HepG2 (cell line): ENCODE results near the gene OLFM2. TPM values are rescaled to one million over a fixed set of nuclear protein-coding genes. Genes with fewer than 3 reads are reported as not detected.

Experiments
- CBX2 ChIP-seq, 2 experiments: fragments of 200-600 bp in 1 of 2; sonication (generic); formaldehyde crosslinking in 1 of 2; IDR thresholded peaks; 2 replicates each; pipeline versions ENCODE4 v1.7.0 to v1.8.1; 2018 to 2022; ENCODE audit warnings: low read depth in 2 of 2, low read length in 1 of 2, mild to moderate bottlenecking in 1 of 2, missing genetic modification reagents in 1 of 2
- HOXA3 ChIP-seq: sonication (generic); formaldehyde crosslinking; IDR thresholded peaks from 2 replicates; pipeline ENCODE4 v1.5.0; 2020; ENCODE audit warnings: missing genetic modification reagents
- IKZF4 ChIP-seq: sonication (generic); formaldehyde crosslinking; IDR thresholded peaks from 2 replicates; pipeline ENCODE4 v1.5.1; 2020; ENCODE audit warnings: borderline replicate concordance, mild to moderate bottlenecking, low read depth, missing genetic modification reagents; ENCODE audit errors: not compliant biosample characterization
- MIER2 ChIP-seq: IDR thresholded peaks from 2 replicates; pipeline ENCODE4 v1.6.1; 2016; ENCODE audit warnings: missing biosample characterization, missing genetic modification reagents
- MTF2 ChIP-seq: sonication (generic); formaldehyde crosslinking; IDR thresholded peaks from 2 replicates; pipeline ENCODE4 v1.5.0; 2020; ENCODE audit warnings: missing genetic modification reagents, borderline replicate concordance
- MXD4 ChIP-seq: IDR thresholded peaks from 2 replicates; pipeline ENCODE4 v1.6.1; 2016; ENCODE audit warnings: mild to moderate bottlenecking, missing biosample characterization, missing genetic modification reagents
- NFIB ChIP-seq: sonication (generic); formaldehyde crosslinking; IDR thresholded peaks from 2 replicates; pipeline ENCODE4 v1.9.0; 2021; ENCODE audit warnings: missing genetic modification reagents, mild to moderate bottlenecking, borderline replicate concordance
- PAXIP1 ChIP-seq: sonication (generic); formaldehyde crosslinking; conservative IDR thresholded peaks from 2 replicates; pipeline ENCODE4 v1.4.0; 2020; ENCODE audit warnings: mild to moderate bottlenecking, missing genetic modification reagents, moderate library complexity
- PLRG1 ChIP-seq: fragments of 450-650 bp; conservative IDR thresholded peaks from 2 replicates; pipeline ENCODE4 v1.6.1; 2016
- PLSCR1 ChIP-seq: sonication (generic); formaldehyde crosslinking; IDR thresholded peaks from 2 replicates; pipeline ENCODE4 v1.5.0; 2020; ENCODE audit warnings: missing genetic modification reagents, mild to moderate bottlenecking, borderline replicate concordance
- RBFOX2 ChIP-seq: fragments of 200-400 bp; formaldehyde crosslinking; IDR thresholded peaks from 2 replicates; pipeline ENCODE4 v1.6.1; 2017; ENCODE audit warnings: low read depth, mild to moderate bottlenecking, low read length
- SKI ChIP-seq: fragments of 450-650 bp; IDR thresholded peaks from one replicate; pipeline ENCODE4 v1.6.1; 2018; ENCODE audit warnings: mild to moderate bottlenecking; ENCODE audit not compliant: partially characterized antibody
- SRY ChIP-seq: sonication (generic); formaldehyde crosslinking; IDR thresholded peaks from 2 replicates; pipeline ENCODE4 v1.8.0; 2022; ENCODE audit warnings: mild to moderate bottlenecking, missing genetic modification reagents
- YEATS2 ChIP-seq: sonication (generic); formaldehyde crosslinking; IDR thresholded peaks from 2 replicates; pipeline ENCODE4 v1.4.0; 2020; ENCODE audit warnings: missing genetic modification reagents, borderline replicate concordance
- ZBTB39 ChIP-seq: sonication (generic); formaldehyde crosslinking; IDR thresholded peaks from 2 replicates; pipeline ENCODE4 v1.5.0; 2020; ENCODE audit warnings: missing genetic modification reagents
- ZNF263 ChIP-seq: sonication (generic); formaldehyde crosslinking; IDR thresholded peaks from 2 replicates; pipeline ENCODE4 v1.4.0; 2020; ENCODE audit warnings: missing genetic modification reagents
- ZNF460 ChIP-seq: sonication (generic); formaldehyde crosslinking; IDR thresholded peaks from 2 replicates; pipeline ENCODE4 v1.5.1; 2020; ENCODE audit warnings: missing genetic modification reagents, mild to moderate bottlenecking, borderline replicate concordance
- ZNF543 ChIP-seq: sonication (generic); formaldehyde crosslinking; IDR thresholded peaks from 2 replicates; pipeline ENCODE4 v1.4.0; 2020; ENCODE audit warnings: mild to moderate bottlenecking, missing genetic modification reagents
- ZNF563 ChIP-seq: sonication (generic); formaldehyde crosslinking; IDR thresholded peaks from 2 replicates; pipeline ENCODE4 v1.8.0; 2022; ENCODE audit warnings: mild to moderate bottlenecking, moderate library complexity, missing genetic modification reagents
- ZNF614 ChIP-seq: IDR thresholded peaks from 2 replicates; pipeline ENCODE4 v1.6.1; 2018; ENCODE audit warnings: missing biosample characterization, missing genetic modification reagents, inconsistent platforms, borderline replicate concordance
- ZSCAN12 ChIP-seq: sonication (generic); formaldehyde crosslinking; IDR thresholded peaks from 2 replicates; pipeline ENCODE4 v1.9.0; 2021; ENCODE audit warnings: mild to moderate bottlenecking, missing genetic modification reagents
- polyA plus RNA-seq, 8 experiments: library from polyadenylated mRNA; depleted of rRNA in 3 of 8; stranded (reverse) in 7 of 8; unstranded in 1 of 8; fragments of >200 nt; fragmentation: Illumina TruSeq in 4 of 8; extraction: Trizol in 4 of 8; gene quantifications; 2 replicates each; pipeline versions ENCODE4 v1.2.1 to v1.2.3, GENCODE V29; 2011 to 2016; ENCODE audit warnings: low read depth in 4 of 8, missing spikeins in 1 of 8, mixed read lengths in 1 of 8; ENCODE audit not compliant: insufficient read depth in 1 of 8
- total RNA-seq, 5 experiments: library from RNA; depleted of rRNA; stranded (reverse); fragments of >200 nt; fragmentation: Illumina TruSeq; extraction: Trizol; gene quantifications; 2 replicates each; pipeline ENCODE4 v1.2.3, GENCODE V29; 2016; ENCODE audit warnings: low read depth in 1 of 5

Gene OLFM2
- total and polyA plus RNA-seq, 2 of the 13 experiments (the other 11 are each of a cell fraction or from before 2014, with no cell fraction given), result 0.20 to 0.51 TPM

- TF ChIP-seq CBX2 (IDR thresholded peaks at IDR 0.05; ENCODE audit: low read depth, low read length) (no peak), CBX2 (CRISPR knock-in tag; IDR thresholded peaks at IDR 0.05; ENCODE audit: low read depth) (no peak), SRY (peak; percentile 61; the same call in 1 of the 2 replicates), MXD4 (CRISPR knock-in tag) (peak; percentile 85; the same call in 1 of the 2 replicates), ZSCAN12 (CRISPR knock-in tag) (0 out of 2 replicates have a peak, but pooled peaks have one; percentile 15), ZNF614 (peak; percentile 69; the same call in 1 of the 2 replicates), YEATS2 (CRISPR knock-in tag) (peak; percentile 97), ZBTB39 (0 out of 2 replicates have a peak, but pooled peaks have one; percentile 55), ZNF263 (CRISPR knock-in tag) (no peak), IKZF4 (peak; percentile 1), ZNF460 (CRISPR knock-in tag) (no peak), SKI (peak; percentile 55), RBFOX2 (peak; percentile 91), NFIB (CRISPR knock-in tag) (no peak), ZNF543 (CRISPR knock-in tag) (no peak; the same call in 1 of the 2 replicates), PLSCR1 (CRISPR knock-in tag) (no peak), PAXIP1 (CRISPR knock-in tag) (peak; percentile 47), PLRG1 (no peak), MIER2 (peak; percentile 49; the same call in 1 of the 2 replicates), ZNF563 (CRISPR knock-in tag) (peak; percentile 92), MTF2 (CRISPR knock-in tag) (no peak), HOXA3 (peak; percentile 70; the same call in 1 of the 2 replicates)
These were observed 108.8 kb downstream of the OLFM2 start, which contains the start of gene UBL5 (continued) for GRCh38 chr19:9827289-9828238.
